A673 (cell line): ENCODE data around the gene NAT8L. TPM values are rescaled to one million over a fixed set of nuclear protein-coding genes. Genes with fewer than 3 reads are reported as not detected.

Source experiments
- BruUV-seq: library from RNA; stranded (reverse); fragments of 400-500 nt; replicated peaks from 2 replicates; lab custom pipeline; 2021; lab: Mats Ljungman, UMichigan
- CTCF ChIA-PET: fragments of 300-600 bp; sonication (Branson Sonifier 250); formaldehyde crosslinking; loops from one replicate; lab custom pipeline; 2022; ENCODE audit warnings: antibody characterized with exemption; lab: Charles Lee
- POLR2A ChIA-PET: fragments of 300-600 bp; sonication (Branson Sonifier 250); formaldehyde crosslinking; loops from one replicate; lab custom pipeline; 2022; ENCODE audit warnings: antibody characterized with exemption; ENCODE audit not compliant: low non-redundant PET; lab: Charles Lee
- DNase-seq: peaks from one replicate; pipeline ENCODE4 v3.0.0-alpha.2; 2015; ENCODE audit warnings: low spot score
- H3K27ac ChIP-seq: fragments of 200-600 bp; sonication (generic); 2 replicates; pipeline ENCODE4 v1.5.1; 2016; ENCODE audit warnings: mixed run types, low read depth, mild to moderate bottlenecking, mixed read lengths, antibody characterized with exemption, low read length; ENCODE audit not compliant: poor library complexity, severe bottlenecking
- H3K27me3 ChIP-seq: fragments of 200-600 bp; sonication (generic); replicated peaks from 2 replicates; pipeline ENCODE4 v1.6.1; 2017; ENCODE audit warnings: mixed run types, low read depth, mild to moderate bottlenecking, mixed read lengths, antibody characterized with exemption, low read length; ENCODE audit not compliant: insufficient read depth, poor library complexity
- H3K36me3 ChIP-seq: fragments of 200-600 bp; sonication (generic); 2 replicates; pipeline ENCODE4 v1.6.1; 2016; ENCODE audit warnings: mixed run types, mild to moderate bottlenecking, mixed read lengths, antibody characterized with exemption, low read length; ENCODE audit not compliant: insufficient read depth, poor library complexity, severe bottlenecking
- H3K4me1 ChIP-seq: fragments of 200-600 bp; sonication (generic); 2 replicates; pipeline ENCODE4 v1.6.1; 2017; ENCODE audit warnings: mixed run types, mild to moderate bottlenecking, mixed read lengths, antibody characterized with exemption, low read length; ENCODE audit not compliant: insufficient read depth, poor library complexity, severe bottlenecking
- H3K4me3 ChIP-seq: fragments of 200-600 bp; sonication (generic); 2 replicates; pipeline ENCODE4 v1.5.1; 2016; ENCODE audit warnings: low read depth, mixed run types, mild to moderate bottlenecking, mixed read lengths, low read length; ENCODE audit not compliant: poor library complexity, severe bottlenecking
- H3K9me3 ChIP-seq: fragments of 200-600 bp; sonication (generic); 2 replicates; pipeline ENCODE4 v1.6.1; 2016; ENCODE audit warnings: mixed run types, low read depth, mild to moderate bottlenecking, mixed read lengths, antibody characterized with exemption, low read length; ENCODE audit not compliant: poor library complexity, severe bottlenecking
- EZH2 ChIP-seq: fragments of 200-600 bp; sonication (generic); IDR thresholded peaks from 2 replicates; pipeline ENCODE4 v1.6.1; 2017; ENCODE audit warnings: borderline replicate concordance, low read depth, mild to moderate bottlenecking, mixed read lengths, antibody characterized with exemption, low read length; ENCODE audit not compliant: poor library complexity, severe bottlenecking
- intact Hi-C: fragments of 100-400 bp; cut with micrococcal nuclease; formaldehyde crosslinking; loops from one replicate; pipeline ENCODE4 v1.10.0; 2022; ENCODE audit not compliant: unreplicated experiment
- total RNA-seq: library from RNA; stranded (reverse); gene quantifications from 2 replicates; pipeline ENCODE4 v1.2.3, GENCODE V29; 2021
- TF ChIP-seq, protein P1 (sequence below): fragments of 300-800, 200-600 bp; sonication (generic); conservative IDR thresholded peaks from 2 replicates; pipeline ENCODE4 v1.5.1; 2017; ENCODE audit warnings: low read depth, mild to moderate bottlenecking, antibody characterized with exemption, low read length, moderate library complexity, mixed read lengths

Gene NAT8L
- total RNA-seq, 1 experiment from 2014 or later: 2.5 TPM

DNA sequence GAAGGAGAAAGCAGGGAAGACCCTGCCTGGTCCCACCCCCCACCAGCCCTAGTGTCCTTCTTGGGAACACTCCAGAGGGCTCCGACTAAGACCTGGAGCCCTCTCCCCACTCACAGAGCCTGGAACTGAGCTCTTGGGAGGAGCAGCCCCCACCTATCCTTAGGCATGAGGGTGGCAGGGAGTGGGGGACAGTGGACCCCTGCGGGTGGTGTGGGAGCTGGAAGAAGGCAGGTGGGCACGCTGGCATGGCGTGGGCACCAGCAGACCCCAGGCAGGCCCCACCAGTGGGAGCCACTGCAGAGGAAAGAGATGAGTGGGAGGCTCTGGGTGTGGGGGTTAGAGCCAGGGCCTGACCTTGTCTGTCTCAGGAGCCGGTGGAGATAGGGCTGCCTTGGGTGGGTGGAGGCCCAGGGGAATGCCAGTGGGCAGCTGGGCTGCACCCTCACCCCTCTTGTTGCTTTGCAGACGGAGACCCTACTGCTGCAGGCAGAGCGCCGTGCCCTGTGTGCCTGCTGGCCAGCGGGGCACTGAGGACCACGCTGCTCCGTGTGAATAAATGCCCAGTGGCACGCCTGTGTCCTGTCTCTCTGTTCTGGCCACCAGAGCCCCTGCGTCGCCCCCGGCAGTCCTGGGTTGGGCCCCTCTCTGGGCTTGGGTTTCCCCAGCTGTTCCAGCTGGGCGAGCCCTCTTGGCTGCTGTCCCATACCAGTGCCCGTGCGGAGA lies 15.6 kb upstream of the NAT8L start:
- POLR2A ChIA-PET: no interaction called here
- CTCF ChIA-PET: no interaction called here
- Histone ChIP-seq H3K36me3 (no peaks in the 10 kb centered on the region), H3K27me3 (peaks cover 32% of the 10 kb centered on the region), H3K9me3 (no peaks in the 10 kb centered on the region), H3K4me3 (no peak overlapping the region), H3K27ac (no peak overlapping the region), H3K4me1 (peaks cover 6% of the 10 kb centered on the region)
- DNase-seq: no peak
- no TSS peak for BruUV-seq
- TF ChIP-seq, protein P1, sequence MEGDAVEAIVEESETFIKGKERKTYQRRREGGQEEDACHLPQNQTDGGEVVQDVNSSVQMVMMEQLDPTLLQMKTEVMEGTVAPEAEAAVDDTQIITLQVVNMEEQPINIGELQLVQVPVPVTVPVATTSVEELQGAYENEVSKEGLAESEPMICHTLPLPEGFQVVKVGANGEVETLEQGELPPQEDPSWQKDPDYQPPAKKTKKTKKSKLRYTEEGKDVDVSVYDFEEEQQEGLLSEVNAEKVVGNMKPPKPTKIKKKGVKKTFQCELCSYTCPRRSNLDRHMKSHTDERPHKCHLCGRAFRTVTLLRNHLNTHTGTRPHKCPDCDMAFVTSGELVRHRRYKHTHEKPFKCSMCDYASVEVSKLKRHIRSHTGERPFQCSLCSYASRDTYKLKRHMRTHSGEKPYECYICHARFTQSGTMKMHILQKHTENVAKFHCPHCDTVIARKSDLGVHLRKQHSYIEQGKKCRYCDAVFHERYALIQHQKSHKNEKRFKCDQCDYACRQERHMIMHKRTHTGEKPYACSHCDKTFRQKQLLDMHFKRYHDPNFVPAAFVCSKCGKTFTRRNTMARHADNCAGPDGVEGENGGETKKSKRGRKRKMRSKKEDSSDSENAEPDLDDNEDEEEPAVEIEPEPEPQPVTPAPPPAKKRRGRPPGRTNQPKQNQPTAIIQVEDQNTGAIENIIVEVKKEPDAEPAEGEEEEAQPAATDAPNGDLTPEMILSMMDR: no peak
- TF ChIP-seq EZH2: no peak
- intact Hi-C loops: no loop called here

DNA sequence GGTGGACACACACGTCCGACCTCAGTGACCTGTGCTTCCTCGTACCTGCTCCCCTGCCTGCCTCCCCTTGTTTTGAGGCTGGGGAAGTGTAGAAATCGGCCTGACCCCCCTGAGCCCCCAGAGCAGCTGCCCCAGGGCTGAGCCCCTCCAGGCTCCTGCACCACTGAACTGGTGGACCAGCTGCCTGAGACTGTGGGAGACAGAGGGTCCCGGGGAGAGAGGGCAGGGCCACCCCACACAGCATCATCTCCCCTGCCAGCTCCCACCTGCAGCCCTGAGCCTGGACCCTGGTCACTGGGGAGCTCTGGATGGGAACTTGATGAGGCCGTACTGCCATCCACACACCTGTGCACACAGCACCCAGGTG lies 15.0 kb upstream of the NAT8L start:
- CTCF ChIA-PET: no interaction called here
- Histone ChIP-seq H3K36me3 (no peaks in the 10 kb centered on the region), H3K4me3 (no peak overlapping the region), H3K9me3 (no peaks in the 10 kb centered on the region), H3K27ac (no peak overlapping the region), H3K4me1 (peaks cover 6% of the 10 kb centered on the region), H3K27me3 (peaks cover 26% of the 10 kb centered on the region)
- POLR2A ChIA-PET: no interaction called here
- TF ChIP-seq, protein P1: no peak
- no peak for TF ChIP-seq EZH2
- intact Hi-C loops: no loop called here
- BruUV-seq: no TSS peak
- DNase-seq: no peak

DNA sequence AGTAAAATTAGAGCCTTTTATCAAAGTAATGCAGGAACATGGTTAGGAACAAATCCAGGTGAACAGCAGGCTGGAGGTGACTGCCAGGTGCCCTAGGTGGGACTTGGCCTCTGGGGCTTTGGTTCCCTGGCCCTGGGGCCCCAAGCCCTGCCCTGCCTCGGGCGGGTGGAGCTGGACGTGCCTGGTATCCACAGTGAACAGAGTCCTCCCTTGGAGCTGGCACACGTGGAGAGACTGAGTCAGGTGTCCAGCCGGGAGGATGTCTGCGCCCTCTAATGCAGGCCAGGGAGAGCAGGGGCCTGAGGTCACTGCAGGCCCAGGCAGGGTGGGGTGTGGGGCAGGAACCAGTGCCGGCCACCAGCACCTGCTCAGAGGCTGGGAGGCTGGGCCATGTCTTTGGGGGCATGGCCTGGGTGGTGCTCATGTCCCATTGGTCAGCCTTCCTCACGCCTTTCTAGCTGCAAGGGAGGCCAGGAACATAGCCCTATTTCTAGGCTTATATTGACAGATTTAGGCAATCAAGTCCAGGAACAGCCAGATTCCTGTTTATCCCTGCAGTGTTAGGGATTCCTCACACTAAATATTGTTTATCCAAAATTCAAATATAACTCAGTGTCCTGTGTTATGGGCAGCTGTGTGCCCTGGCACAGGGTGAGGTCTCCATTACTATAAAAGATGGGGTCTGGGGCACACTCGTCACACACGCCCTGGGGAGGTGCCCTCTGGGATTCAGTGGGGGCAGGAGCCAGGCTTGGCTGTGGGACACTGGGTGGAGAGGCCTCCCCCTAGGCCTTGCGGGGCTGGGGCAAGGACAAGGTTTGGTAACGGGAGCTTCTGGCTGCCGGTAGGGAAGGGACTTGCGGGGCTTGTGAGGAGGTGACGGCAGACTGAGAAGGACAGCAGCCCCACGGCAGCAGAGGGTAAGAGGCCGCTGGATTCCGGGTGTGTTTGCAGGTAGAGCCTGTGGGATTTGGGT lies 14.3 kb upstream of the NAT8L start:
- H3K27me3 ChIP-seq: peaks cover 19% of the 10 kb centered on the region
- no peak overlapping the region for H3K4me3 ChIP-seq
- POLR2A ChIA-PET: no interaction called here
- intact Hi-C loops: no loop called here
- DNase-seq: no peak
- peaks cover 6% of the 10 kb centered on the region for H3K4me1 ChIP-seq
- no peak overlapping the region for H3K27ac ChIP-seq
- H3K9me3 ChIP-seq: no peaks in the 10 kb centered on the region
- CTCF ChIA-PET: no interaction called here
- TF ChIP-seq EZH2: no peak
- TF ChIP-seq, protein P1: no peak
- H3K36me3 ChIP-seq: no peaks in the 10 kb centered on the region
- BruUV-seq: no TSS peak
